Effector memory CD4-positive, alpha-beta T cell (primary cell): ENCODE data around the gene FOS.
"Not testable (repeated sequence)": the region's sequence is repeated elsewhere in the genome, so short reads cannot be mapped to it uniquely, and the experiment has no call there.

Source experiments
- DNase-seq, 3 donors: peaks; one replicate each; pipeline ENCODE4 v3.0.0-alpha.2; 2020
- H3K27ac ChIP-seq: 2 replicates; pipeline ENCODE4 v1.7.0; 2013; ENCODE audit warnings: mild to moderate bottlenecking, low read length, moderate library complexity; ENCODE audit not compliant: insufficient read depth, poor library complexity, severe bottlenecking
- H3K27me3 ChIP-seq: replicated peaks from 2 replicates; pipeline ENCODE4 v1.7.0; 2013; ENCODE audit warnings: mild to moderate bottlenecking, low read length; ENCODE audit not compliant: insufficient read depth, control insufficient read depth, poor library complexity, severe bottlenecking
- H3K36me3 ChIP-seq: 2 replicates; pipeline ENCODE4 v1.7.0; 2013; ENCODE audit warnings: mild to moderate bottlenecking, low read length, moderate library complexity; ENCODE audit not compliant: control insufficient read depth, insufficient read depth
- H3K4me1 ChIP-seq: 2 replicates; pipeline ENCODE4 v1.7.0; 2013; ENCODE audit warnings: low read length, mild to moderate bottlenecking; ENCODE audit not compliant: control insufficient read depth, insufficient read depth, poor library complexity, severe bottlenecking
- H3K4me3 ChIP-seq: 2 replicates; pipeline ENCODE4 v1.7.0; 2013; ENCODE audit warnings: low read length, low read depth, mild to moderate bottlenecking; ENCODE audit not compliant: insufficient read depth, poor library complexity, severe bottlenecking
- H3K9me3 ChIP-seq: 2 replicates; pipeline ENCODE4 v1.7.0; 2013; ENCODE audit warnings: mild to moderate bottlenecking, low read length, moderate library complexity; ENCODE audit not compliant: control insufficient read depth

The FOS gene

GRCh38 chr14:75303381-75303789 lies 24.8 kb downstream of the FOS start:
- H3K4me1 ChIP-seq = peaks cover 4% of the 10 kb centered on the region
- DNase-seq = peak; percentile 22 to 54 (median 40)

GRCh38 chr14:75306410-75306809 lies 27.8 kb downstream of the FOS start:
- DNase-seq, H3K27me3 ChIP-seq, H3K36me3 ChIP-seq: not testable (repeated sequence)

More at GRCh38 chr14:75303381-75303789, 24.8 kb downstream of the FOS start:
- Histone ChIP-seq H3K27me3 (no peaks in the 10 kb centered on the region), H3K27ac (no peak overlapping the region), H3K36me3 (no peaks in the 10 kb centered on the region), H3K9me3 (no peaks in the 10 kb centered on the region), H3K4me3 (no peak overlapping the region)

GRCh38 chr14:75306927-75307699 lies 28.5 kb downstream of the FOS start:
- no peaks in the 10 kb centered on the region for H3K27me3 ChIP-seq
- peaks cover 4% of the 10 kb centered on the region for H3K4me1 ChIP-seq
- no peaks in the 10 kb centered on the region for H3K36me3 ChIP-seq
- DNase-seq = no peak
- H3K4me3 ChIP-seq = no peak overlapping the region
- H3K9me3 ChIP-seq = no peaks in the 10 kb centered on the region
- H3K27ac ChIP-seq = no peak overlapping the region

More at GRCh38 chr14:75306410-75306809, 27.8 kb downstream of the FOS start:
- not testable (repeated sequence) for H3K4me3 ChIP-seq, H3K27ac ChIP-seq, H3K4me1 ChIP-seq, H3K9me3 ChIP-seq

GRCh38 chr14:75307700-75308379 lies 29.2 kb downstream of the FOS start:
- Histone ChIP-seq H3K4me1 (peaks cover 4% of the 10 kb centered on the region), H3K36me3 (no peaks in the 10 kb centered on the region), H3K27me3 (no peaks in the 10 kb centered on the region), H3K27ac (no peak overlapping the region), H3K9me3 (no peaks in the 10 kb centered on the region), H3K4me3 (no peak overlapping the region)
- DNase-seq = peak; percentile 33 to 60 (median 44)

GRCh38 chr14:75308991-75309390 lies 30.4 kb downstream of the FOS start:
- not testable (repeated sequence) for H3K36me3 ChIP-seq, H3K27ac ChIP-seq, H3K4me3 ChIP-seq, DNase-seq, H3K9me3 ChIP-seq, H3K27me3 ChIP-seq, H3K4me1 ChIP-seq

- not testable (repeated sequence) for H3K4me1 ChIP-seq, H3K27me3 ChIP-seq, H3K27ac ChIP-seq, H3K9me3 ChIP-seq, H3K36me3 ChIP-seq, H3K4me3 ChIP-seq, DNase-seq
Measured at GRCh38 chr14:75309561-75309960, 30.9 kb downstream of the FOS start.

GRCh38 chr14:75310295-75311111 lies 31.9 kb downstream of the FOS start:
- no peaks in the 10 kb centered on the region for H3K9me3 ChIP-seq
- H3K27me3 ChIP-seq = no peaks in the 10 kb centered on the region
- DNase-seq = no peak
- no peak overlapping the region for H3K27ac ChIP-seq
- H3K4me1 ChIP-seq = peaks cover 4% of the 10 kb centered on the region
- no peak overlapping the region for H3K4me3 ChIP-seq
- H3K36me3 ChIP-seq = no peaks in the 10 kb centered on the region

GRCh38 chr14:75311356-75311755 lies 32.7 kb downstream of the FOS start:
- H3K36me3 ChIP-seq = no peaks in the 10 kb centered on the region
- no peak for DNase-seq
- peaks cover 4% of the 10 kb centered on the region for H3K4me1 ChIP-seq
- no peaks in the 10 kb centered on the region for H3K27me3 ChIP-seq
- H3K27ac ChIP-seq = no peak overlapping the region
- H3K4me3 ChIP-seq = no peak overlapping the region
- no peaks in the 10 kb centered on the region for H3K9me3 ChIP-seq

- peaks cover 4% of the 10 kb centered on the region for H3K4me1 ChIP-seq
- no peak for DNase-seq
- H3K9me3 ChIP-seq = no peaks in the 10 kb centered on the region
- H3K4me3 ChIP-seq = no peak overlapping the region
- no peak overlapping the region for H3K27ac ChIP-seq
- H3K27me3 ChIP-seq = no peaks in the 10 kb centered on the region
- no peaks in the 10 kb centered on the region for H3K36me3 ChIP-seq
Measured at GRCh38 chr14:75312341-75312740, 33.7 kb downstream of the FOS start.
